SK-N-SH (cell line): ENCODE measurements around the gene STON1. TPM values are rescaled to one million over a fixed set of nuclear protein-coding genes. Genes with fewer than 3 reads are reported as not detected.
A peak's percentile ranks its signal among the peaks of the same experiment; 100 is the strongest.

Experiments
- CTCF ChIA-PET: fragments of 300-600, 350-600 bp; formaldehyde crosslinking; extraction: SDS; loops from one replicate; lab custom pipeline; 2021; lab: Yijun Ruan, JAX
- POLR2A ChIA-PET: fragments of 350-600 bp; sonication (Branson Sonifier 250); formaldehyde crosslinking; extraction: SDS; loops from one replicate; lab custom pipeline; 2020; ENCODE audit warnings: antibody characterized with exemption, inconsistent platforms; lab: Yijun Ruan, JAX
- DNase-seq: peaks from one replicate; pipeline ENCODE4 v3.0.0; 2012
- H2AFZ ChIP-seq: fragments of 200-600 bp; sonication (generic); 2 replicates; pipeline ENCODE4 v1.8.1; 2016; ENCODE audit warnings: antibody characterized with exemption, mild to moderate bottlenecking, low read depth
- H3F3A ChIP-seq: fragments of 200-600 bp; sonication (generic); replicated peaks from 2 replicates; pipeline ENCODE3; 2016; ENCODE audit warnings: antibody characterized with exemption, mild to moderate bottlenecking; ENCODE audit not compliant: insufficient read depth
- H3K27ac ChIP-seq, 2 experiments: fragments of 200-500 bp in 1 of 2; fragments of 200-600 bp in 1 of 2; sonication (Bioruptor generic) in 1 of 2; sonication (generic), shearing (Covaris generic) in 1 of 2; 2 replicates each; pipeline versions ENCODE4 v1.5.1 to v1.6.1; 2014 to 2016; ENCODE audit warnings: low read depth in 2 of 2, inconsistent platforms in 1 of 2, low read length in 1 of 2, mild to moderate bottlenecking in 1 of 2, mixed read lengths in 1 of 2
- H3K27me3 ChIP-seq: fragments of 200-600 bp; sonication (generic), shearing (Covaris generic); 2 replicates; pipeline ENCODE4 v1.6.1; 2016; ENCODE audit warnings: mixed run types; ENCODE audit not compliant: insufficient read depth
- H3K36me3 ChIP-seq, 2 experiments: fragments of 200-500 bp in 1 of 2; fragments of 200-600 bp in 1 of 2; sonication (Bioruptor generic) in 1 of 2; sonication (generic) in 1 of 2; replicated peaks in 1 of 2; 2 replicates each; pipeline versions ENCODE3 to v1.5.1; 2014 to 2016; ENCODE audit warnings: low read length in 1 of 2, mild to moderate bottlenecking in 1 of 2; ENCODE audit not compliant: insufficient read depth in 2 of 2, control insufficient read depth in 1 of 2
- H3K4me1 ChIP-seq, 2 experiments: fragments of 200-500 bp in 1 of 2; fragments of 200-600 bp in 1 of 2; sonication (Bioruptor generic) in 1 of 2; sonication (generic), shearing (Covaris generic) in 1 of 2; 2 replicates each; pipeline versions ENCODE4 v1.5.1 to v1.6.1; 2014 to 2016; ENCODE audit warnings: low read depth in 1 of 2, low read length in 1 of 2, mixed run types in 1 of 2; ENCODE audit not compliant: insufficient read depth in 2 of 2, control insufficient read depth in 1 of 2
- H3K4me2 ChIP-seq: fragments of 200-600 bp; sonication (generic), shearing (Covaris generic); 2 replicates; pipeline ENCODE4 v1.6.1; 2017; ENCODE audit warnings: mixed run types
- H3K4me3 ChIP-seq, 2 experiments: fragments of 200-500 bp in 1 of 2; fragments of 200-600 bp in 1 of 2; sonication (Bioruptor generic) in 1 of 2; sonication (generic), shearing (Covaris generic) in 1 of 2; 2 replicates each; pipeline versions ENCODE4 v1.5.1 to v1.8.1; 2014 to 2016; ENCODE audit warnings: low read depth in 2 of 2, inconsistent platforms in 1 of 2, low read length in 1 of 2, mild to moderate bottlenecking in 1 of 2, mixed read lengths in 1 of 2, moderate library complexity in 1 of 2
- H3K79me2 ChIP-seq: fragments of 200-600 bp; sonication (generic); 2 replicates; pipeline ENCODE4 v1.8.1; 2017; ENCODE audit warnings: mild to moderate bottlenecking; ENCODE audit not compliant: insufficient read depth
- H3K9ac ChIP-seq: fragments of 200-600 bp; sonication (generic); 2 replicates; pipeline ENCODE4 v1.6.1; 2017; ENCODE audit warnings: mixed run types
- H3K9me2 ChIP-seq: fragments of 200-600 bp; sonication (generic); 2 replicates; pipeline ENCODE4 v1.6.1; 2017; ENCODE audit warnings: mixed run types
- H3K9me3 ChIP-seq: fragments of 200-600 bp; sonication (generic); 2 replicates; pipeline ENCODE4 v1.6.1; 2017; ENCODE audit warnings: mixed run types, mild to moderate bottlenecking, moderate library complexity
- H4K20me1 ChIP-seq: fragments of 200-600 bp; sonication (generic); 2 replicates; pipeline ENCODE4 v1.6.1; 2017; ENCODE audit warnings: mild to moderate bottlenecking, mixed run types; ENCODE audit not compliant: insufficient read depth
- ELF1 ChIP-seq: IDR thresholded peaks from 2 replicates; pipeline ENCODE4 v1.4.0; 2012
- EP300 ChIP-seq, 2 experiments: IDR thresholded peaks; 2 replicates each; pipeline versions ENCODE4 v1.4.0 to v1.6.1; 2012; ENCODE audit warnings: borderline replicate concordance in 1 of 2, low read depth in 1 of 2, low read length in 1 of 2
- EZH2phosphoT487 ChIP-seq: fragments of 200-600 bp; sonication (generic); IDR thresholded peaks from 2 replicates; pipeline ENCODE4 v1.6.1; 2017; ENCODE audit warnings: low read depth, mixed run types, mild to moderate bottlenecking, antibody characterized with exemption, moderate library complexity, borderline replicate concordance
- FOSL2 ChIP-seq: IDR thresholded peaks from 2 replicates; pipeline ENCODE4 v1.4.0; 2012; ENCODE audit warnings: low read depth, mild to moderate bottlenecking, moderate library complexity, borderline replicate concordance
- FOXJ3 ChIP-seq: sonication (generic); formaldehyde crosslinking; IDR thresholded peaks from 2 replicates; pipeline ENCODE4 v1.5.1; 2020; ENCODE audit warnings: mild to moderate bottlenecking, missing genetic modification reagents
- GABPA ChIP-seq: IDR thresholded peaks from 2 replicates; pipeline ENCODE4 v1.4.0; 2012; ENCODE audit warnings: low read depth, mild to moderate bottlenecking
- GATA2 ChIP-seq: sonication (generic); formaldehyde crosslinking; IDR thresholded peaks from 2 replicates; pipeline ENCODE4 v1.5.0; 2020; ENCODE audit warnings: mild to moderate bottlenecking, missing genetic modification reagents
- JUND ChIP-seq: IDR thresholded peaks from 2 replicates; pipeline ENCODE4 v1.4.0; 2012
- MXI1 ChIP-seq: IDR thresholded peaks from 2 replicates; pipeline ENCODE4 v1.6.1; 2012; ENCODE audit warnings: mild to moderate bottlenecking, low read depth, low read length, improper control_type of control experiment
- NFIC ChIP-seq: IDR thresholded peaks from 2 replicates; pipeline ENCODE4 v1.4.0; 2012; ENCODE audit warnings: borderline replicate concordance
- PBX3 ChIP-seq: IDR thresholded peaks from 2 replicates; pipeline ENCODE4; 2012
- RAD21 ChIP-seq: IDR thresholded peaks from 2 replicates; pipeline ENCODE4 v1.6.1; 2012; ENCODE audit warnings: mild to moderate bottlenecking, low read length
- RCOR1 ChIP-seq: fragments of 150-350 bp; IDR thresholded peaks from 2 replicates; pipeline ENCODE4 v1.6.1; 2017; ENCODE audit warnings: antibody characterized with exemption, low read length
- REST ChIP-seq: IDR thresholded peaks from 2 replicates; pipeline ENCODE4 v1.6.1; 2012; ENCODE audit warnings: mild to moderate bottlenecking, low read depth, low read length, moderate library complexity
- RFX5 ChIP-seq: IDR thresholded peaks from 2 replicates; pipeline ENCODE4 v1.6.1; 2012; ENCODE audit warnings: mild to moderate bottlenecking, improper control_type of control experiment, low read length
- SIN3A ChIP-seq: IDR thresholded peaks from 2 replicates; pipeline ENCODE4 v1.6.1; 2012; ENCODE audit warnings: low read depth, mild to moderate bottlenecking, low read length, moderate library complexity, borderline replicate concordance
- TAF1 ChIP-seq: IDR thresholded peaks from 2 replicates; pipeline ENCODE4 v1.6.1; 2012; ENCODE audit warnings: low read depth, mild to moderate bottlenecking, low read length, moderate library complexity, borderline replicate concordance
- TCF12 ChIP-seq: IDR thresholded peaks from 2 replicates; pipeline ENCODE4 v1.4.0; 2012
- TEAD4 ChIP-seq: IDR thresholded peaks from 2 replicates; pipeline ENCODE4 v1.4.0; 2012; ENCODE audit warnings: mild to moderate bottlenecking, borderline replicate concordance; ENCODE audit not compliant: insufficient read depth
- YY1 ChIP-seq: IDR thresholded peaks from 2 replicates; pipeline ENCODE4 v1.4.0; 2012; ENCODE audit warnings: low read depth, mild to moderate bottlenecking
- WGBS: methylation state at CpG from one replicate; pipeline ENCODE4 v1.1.6; 2017; ENCODE audit warnings: low lambda C conversion rate; 5-methylcytosine and 5-hydroxymethylcytosine counted together
- polyA plus RNA-seq, 3 experiments: library from polyadenylated mRNA; depleted of rRNA; stranded (reverse); fragments of >200 nt; gene quantifications; 2 replicates each; pipeline ENCODE4 v1.2.3, GENCODE V29; 2012
- TF ChIP-seq, protein P1 (sequence below): IDR thresholded peaks from 2 replicates; pipeline ENCODE4 v1.4.0; 2012; ENCODE audit warnings: low read depth, borderline replicate concordance
- TF ChIP-seq, protein P2 (sequence below): IDR thresholded peaks from 2 replicates; pipeline ENCODE4 v1.4.0; 2012; ENCODE audit warnings: low read depth

Gene STON1
- polyA plus RNA-seq, 1 of the 3 experiments (the other 2 are of a cell fraction) = 4.2 TPM

- CTCF ChIA-PET = no interaction called here
- no peak overlapping the region for H3K27ac ChIP-seq
These were observed 77.5 kb downstream of the STON1 start for GRCh38 chr2:48607307-48608014.

More at GRCh38 chr2:48607307-48608014, 77.5 kb downstream of the STON1 start:
- no peaks in the 10 kb centered on the region for H3K9me3 ChIP-seq
- no peaks in the 10 kb centered on the region for H3F3A ChIP-seq
- H3K9me2 ChIP-seq = no peaks in the 10 kb centered on the region
- no peaks in the 10 kb centered on the region for H3K4me1 ChIP-seq
- 47% methylated on average over 10 of the region's 10 CpGs for WGBS
- no peak for DNase-seq
- no peak for TF ChIP-seq EZH2phosphoT487
- no peak for TF ChIP-seq FOXJ3 (CRISPR knock-in tag)
- TF ChIP-seq, protein P1, sequence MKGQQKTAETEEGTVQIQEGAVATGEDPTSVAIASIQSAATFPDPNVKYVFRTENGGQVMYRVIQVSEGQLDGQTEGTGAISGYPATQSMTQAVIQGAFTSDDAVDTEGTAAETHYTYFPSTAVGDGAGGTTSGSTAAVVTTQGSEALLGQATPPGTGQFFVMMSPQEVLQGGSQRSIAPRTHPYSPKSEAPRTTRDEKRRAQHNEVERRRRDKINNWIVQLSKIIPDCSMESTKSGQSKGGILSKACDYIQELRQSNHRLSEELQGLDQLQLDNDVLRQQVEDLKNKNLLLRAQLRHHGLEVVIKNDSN = no peak
- TF ChIP-seq JUND = no peak
- no peak for TF ChIP-seq GABPA
- TF ChIP-seq PBX3 = peak; percentile 61
- TF ChIP-seq YY1 = no peak
- TF ChIP-seq NFIC = peak; percentile 35; the same call in 1 of the 2 replicates
- TF ChIP-seq MXI1 = no peak
- TF ChIP-seq GATA2 (CRISPR knock-in tag) = no peak
- no peak for TF ChIP-seq FOSL2
- no peak for TF ChIP-seq TEAD4
- no peak for TF ChIP-seq RFX5
- no peak for TF ChIP-seq REST
- TF ChIP-seq, protein P2, sequence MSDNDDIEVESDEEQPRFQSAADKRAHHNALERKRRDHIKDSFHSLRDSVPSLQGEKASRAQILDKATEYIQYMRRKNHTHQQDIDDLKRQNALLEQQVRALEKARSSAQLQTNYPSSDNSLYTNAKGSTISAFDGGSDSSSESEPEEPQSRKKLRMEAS = no peak
- TF ChIP-seq ELF1 = peak; percentile 36; the same call in 1 of the 2 replicates
- peak; percentile 37; the same call in 1 of the 2 replicates for TF ChIP-seq TCF12
- no peak for TF ChIP-seq RCOR1
- no peak for TF ChIP-seq EP300 (IDR thresholded peaks at IDR 0.05; ENCODE audit: borderline replicate concordance in 1 of 2, low read depth in 1 of 2, low read length in 1 of 2)
- TF ChIP-seq TAF1 = no peak
- TF ChIP-seq RAD21 = no peak
- no peak for TF ChIP-seq SIN3A
- TF ChIP-seq, all 33 proteins: peak for 4
- Histone ChIP-seq H3K4me2 (no peak overlapping the region), H3K36me3 (no peaks in the 10 kb centered on the region), H3K27me3 (no peaks in the 10 kb centered on the region), H4K20me1 (no peaks in the 10 kb centered on the region), H2AFZ (no peak overlapping the region), H3K9ac (no peak overlapping the region), H3K79me2 (no peaks in the 10 kb centered on the region), H3K4me3 (no peak overlapping the region)
- POLR2A ChIA-PET = no interaction called here
